ENCODE results near the gene PRKCE. TPM values are rescaled to one million over a fixed set of nuclear protein-coding genes. Genes with fewer than 3 reads are reported as not detected.

The PRKCE gene
- total RNA-seq, 1 experiment from 2014 or later, result 1.3 TPM

DNA sequence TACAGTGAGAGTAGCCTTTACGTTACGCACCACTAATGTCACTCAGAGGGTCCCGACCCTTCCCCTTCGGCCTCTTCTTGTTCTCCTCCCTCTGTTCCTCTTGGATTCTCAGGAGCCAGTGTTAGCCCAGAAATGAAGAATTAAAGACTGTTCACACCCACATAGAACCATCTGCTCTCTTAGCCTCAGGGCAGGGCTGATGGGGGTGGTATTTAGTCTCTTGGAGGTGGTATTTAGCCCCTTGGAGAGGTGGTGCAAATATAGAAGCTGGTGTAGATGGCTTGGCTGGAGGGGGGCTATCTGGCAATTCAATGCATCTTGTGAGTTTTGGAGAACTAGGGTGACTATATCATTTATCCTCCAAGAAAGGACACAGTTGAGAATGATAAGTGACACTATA, 286.5 kb downstream of the PRKCE start:
- Histone ChIP-seq H3K4me1 (ENCODE audit: insufficient read depth, low read length) (no peaks in the 10 kb centered on the region), H3K56ac (ENCODE audit: insufficient read length, low read depth, low read length) (no peak overlapping the region), H2BK5ac (ENCODE audit: insufficient read length, low read length) (no peak overlapping the region), H4K8ac (replicated peaks; ENCODE audit: insufficient read length, low read depth, low read length) (no peak overlapping the region), H3K14ac (ENCODE audit: insufficient read depth, low read length) (no peak overlapping the region), H2AK5ac (ENCODE audit: insufficient read length, low read length) (no peak overlapping the region), H3K9ac (ENCODE audit: extremely low read depth, insufficient read length, low read length) (no peak overlapping the region), H4K20me1 (ENCODE audit: control insufficient read depth, insufficient read depth, insufficient read length) (no peaks in the 10 kb centered on the region), H4K5ac (ENCODE audit: insufficient read length, low read depth, low read length) (no peak overlapping the region), H3K79me1 (ENCODE audit: insufficient read depth, low read depth, low read length, poor library complexity, severe bottlenecking) (no peaks in the 10 kb centered on the region), H2BK12ac (ENCODE audit: insufficient read length, low read depth, low read length) (no peak overlapping the region), H2AFZ (ENCODE audit: low read length) (no peak overlapping the region), H3K23me2 (ENCODE audit: insufficient read length, low read depth, low read length, poor library complexity, severe bottlenecking) (no peaks in the 10 kb centered on the region), H2BK20ac (ENCODE audit: low read depth, low read length, poor library complexity, severe bottlenecking) (no peak overlapping the region), H3K79me2 (ENCODE audit: insufficient read depth, low read length) (no peaks in the 10 kb centered on the region), H3K4me2 (ENCODE audit: insufficient read depth, insufficient read length, low read length) (no peak overlapping the region), H3K4ac (ENCODE audit: low read depth, low read length) (no peak overlapping the region), H3K9me3 (ENCODE audit: control insufficient read depth, low read depth, low read length) (no peaks in the 10 kb centered on the region), H3K23ac (ENCODE audit: insufficient read length, low read depth, low read length) (no peak overlapping the region), H4K91ac (ENCODE audit: insufficient read length, low read depth, low read length) (no peak overlapping the region), H2BK15ac (ENCODE audit: low read depth, low read length) (no peak overlapping the region), H3K27ac (ENCODE audit: insufficient read length, low read depth, low read length) (no peak overlapping the region), H2BK120ac (ENCODE audit: low read depth, low read length, poor library complexity, severe bottlenecking) (no peak overlapping the region), H3K27me3 (ENCODE audit: insufficient read depth, low read length) (no peaks in the 10 kb centered on the region), H3T11ph (ENCODE audit: low read length) (no peak overlapping the region), H3K18ac (ENCODE audit: insufficient read length, low read depth, low read length) (no peak overlapping the region)
- DNase-seq, result no peak
- H3K4me1 Mint-ChIP-seq, result peaks cover 18 to 19% of the 10 kb centered on the region in 2 experiments
- no peak overlapping the region for H3K4me3 Mint-ChIP-seq
- H3K36me3 Mint-ChIP-seq (ENCODE audit: insufficient read depth in 1 of 3, low read depth in 3 of 3), result no peaks in the 10 kb centered on the region
- no CpG with 5 or more reads among the region's 4 CpGs for WGBS (ENCODE audit: extremely low coverage, insufficient read length, low lambda C conversion rate)
- no peak overlapping the region; a peak in 1 of 7 replicates for H3K27ac Mint-ChIP-seq
- no peaks in the 10 kb centered on the region for H3K9me3 Mint-ChIP-seq
- peaks cover 3% of the 10 kb centered on the region; the same call in 1 of the 2 replicates for H3K27me3 Mint-ChIP-seq (ENCODE audit: low read depth)
- TF ChIP-seq CTCF (conservative IDR thresholded peaks at IDR 0.05), result no peak
